Measurements from ENCODE around the gene ADAMTS17.

Gene ADAMTS17

DNA sequence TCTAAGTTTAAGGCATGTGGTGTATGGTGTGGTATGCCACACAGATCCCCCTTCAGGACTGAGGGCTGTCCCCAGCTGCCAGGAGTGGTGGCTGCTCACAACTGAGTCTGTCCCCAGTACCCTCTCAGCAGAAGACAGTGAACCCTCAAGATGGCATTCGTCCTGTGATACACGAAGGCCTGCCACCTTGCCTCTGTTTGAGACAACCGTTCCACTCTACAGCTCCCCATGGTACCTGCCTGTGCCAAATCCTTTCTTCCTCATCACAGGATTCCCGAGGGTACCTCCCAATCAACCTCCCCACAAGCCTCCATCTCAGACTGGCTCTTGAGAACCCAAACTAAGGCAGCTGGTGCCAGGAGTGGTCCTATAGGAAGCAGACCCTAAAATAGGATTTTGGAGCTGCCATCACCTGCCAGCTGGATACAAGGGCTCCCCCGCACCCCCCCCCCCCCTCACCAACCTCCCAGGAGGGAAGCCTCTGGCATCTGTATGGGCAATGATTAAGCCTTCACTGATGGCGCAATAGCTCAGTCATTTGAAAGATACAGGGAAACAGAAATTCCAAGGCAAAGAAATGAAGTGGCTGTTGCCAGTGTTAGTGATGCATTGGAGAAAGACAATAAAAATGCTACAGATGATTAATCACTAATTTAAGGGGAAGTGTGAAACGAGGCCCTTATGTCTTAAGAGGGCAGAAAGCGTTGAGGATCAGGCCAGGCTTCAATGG, 378.5 kb downstream of the ADAMTS17 start:
- ATAC-seq: no peak
- no peak for DNase-seq (ENCODE audit: low spot score in 2 of 2)
- Mint-ChIP-seq H3K27ac (no peak overlapping the region), H3K4me3 (no peak overlapping the region), H3K4me1 (peaks cover 2% of the 10 kb centered on the region), H3K9me3 (no peaks in the 10 kb centered on the region), H3K36me3 (no peaks in the 10 kb centered on the region)

DNA sequence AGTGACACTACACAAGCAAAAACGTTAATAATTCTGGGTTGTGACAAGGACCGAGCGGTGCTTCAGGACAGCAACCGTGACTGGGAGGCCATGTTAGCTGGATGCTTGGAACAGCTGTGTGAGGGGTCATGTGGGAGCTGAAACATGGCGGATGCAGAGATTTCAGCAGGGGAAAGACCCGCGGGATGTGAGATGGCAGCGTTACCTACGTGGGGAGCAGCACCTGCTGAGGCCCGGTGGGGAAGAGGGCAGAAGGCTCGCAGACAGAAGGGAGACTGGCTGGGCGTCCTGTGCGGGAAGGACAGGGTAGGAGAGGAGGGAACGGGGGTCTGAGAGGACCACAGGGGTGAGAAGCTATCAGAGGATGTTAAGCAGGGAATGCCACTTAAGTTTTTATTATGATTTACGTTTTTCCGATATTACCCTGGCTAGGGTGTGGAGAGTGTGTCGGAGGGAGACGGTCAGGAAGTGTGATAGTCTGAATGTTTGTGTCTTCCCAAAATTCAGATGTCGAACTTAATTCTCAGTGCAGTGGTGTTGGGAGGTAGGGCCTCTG, 379.7 kb downstream of the ADAMTS17 start:
- Mint-ChIP-seq H3K9me3 (no peaks in the 10 kb centered on the region), H3K36me3 (no peaks in the 10 kb centered on the region), H3K27ac (no peak overlapping the region), H3K4me3 (no peak overlapping the region), H3K4me1 (peaks cover 4% of the 10 kb centered on the region)
- DNase-seq (ENCODE audit: low spot score in 2 of 2): no peak
- no peak for ATAC-seq

DNA sequence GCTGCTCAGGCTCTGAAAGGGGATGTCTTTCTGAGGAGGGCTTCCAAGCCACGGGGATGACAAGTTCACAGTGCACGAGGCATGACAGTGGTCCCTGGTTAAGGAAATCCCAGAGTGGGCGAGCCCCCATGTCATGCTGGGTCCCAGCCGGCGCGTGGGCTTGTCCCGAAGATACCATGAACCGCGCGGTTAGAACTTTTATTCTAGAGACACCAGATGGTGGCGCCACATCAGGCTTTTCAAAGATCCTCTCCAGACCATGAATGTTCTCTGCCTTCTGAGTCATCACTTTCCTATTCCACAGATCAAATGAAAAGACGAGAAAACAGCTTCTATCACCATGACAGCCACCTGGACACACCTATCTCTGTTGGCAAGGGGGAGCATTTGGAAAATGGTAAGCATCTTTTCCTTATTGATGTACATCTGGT, 380.7 kb downstream of the ADAMTS17 start:
- Mint-ChIP-seq H3K9me3 (no peaks in the 10 kb centered on the region), H3K4me1 (peaks cover 4% of the 10 kb centered on the region), H3K4me3 (no peak overlapping the region), H3K27ac (no peak overlapping the region), H3K36me3 (no peaks in the 10 kb centered on the region)
- DNase-seq (ENCODE audit: low spot score in 2 of 2) (no peak), ATAC-seq (no peak)

DNA sequence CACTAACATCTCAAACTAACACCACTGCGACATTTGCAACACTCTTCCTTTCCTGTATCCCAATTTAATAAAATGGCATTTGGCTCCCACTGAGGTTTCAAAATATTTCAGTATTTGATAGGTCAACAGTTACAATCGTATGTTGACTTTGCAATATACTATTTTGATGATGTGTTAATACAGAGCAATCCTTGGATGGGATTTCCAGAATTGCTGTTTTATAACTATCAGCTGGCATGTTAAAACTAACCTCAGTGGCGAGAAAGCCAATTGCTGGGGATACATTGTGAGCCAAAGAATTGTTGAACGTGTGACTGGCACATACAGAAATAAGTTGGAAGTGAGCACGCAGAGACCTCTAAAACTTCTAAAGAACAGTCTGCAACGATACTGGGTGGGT, 382.4 kb downstream of the ADAMTS17 start:
- DNase-seq (ENCODE audit: low spot score in 2 of 2): no peak
- Mint-ChIP-seq H3K27ac (no peak overlapping the region), H3K9me3 (no peaks in the 10 kb centered on the region), H3K36me3 (no peaks in the 10 kb centered on the region), H3K4me3 (no peak overlapping the region), H3K4me1 (peaks cover 4% of the 10 kb centered on the region)
- no peak for ATAC-seq

DNA sequence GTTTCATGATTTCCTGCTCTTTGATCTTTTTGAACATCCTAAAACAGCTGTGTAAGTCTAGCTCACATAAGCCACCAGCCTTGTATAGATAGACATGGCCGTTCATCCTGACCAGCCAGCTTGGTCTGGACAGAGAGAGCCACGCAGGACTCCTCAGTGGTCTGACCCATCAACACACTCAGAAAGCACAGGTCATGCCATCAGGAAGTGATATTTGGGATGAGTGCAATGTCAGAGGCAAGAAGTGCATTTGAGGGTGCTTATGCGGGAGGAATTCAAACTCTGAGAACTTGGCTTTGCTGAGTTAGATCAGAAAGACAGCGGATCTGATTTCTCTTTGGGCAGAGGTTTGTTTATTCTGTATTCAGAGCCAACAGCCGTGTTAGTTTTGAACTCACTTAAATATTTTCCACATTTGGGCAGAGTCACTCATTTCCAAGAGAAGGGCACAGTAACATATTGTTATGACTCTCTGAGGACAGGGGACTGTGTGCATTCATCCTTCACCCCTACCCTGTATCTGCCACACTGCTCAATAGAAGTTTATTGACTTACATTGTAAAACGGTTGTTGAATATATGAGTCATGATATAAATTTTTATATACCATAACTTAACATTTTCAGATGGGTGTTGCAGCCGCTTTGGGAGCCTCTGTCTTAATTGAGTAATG, 383.2 kb downstream of the ADAMTS17 start:
- peak overlapping the region; percentile 11 for H3K27ac Mint-ChIP-seq
- DNase-seq (ENCODE audit: low spot score in 2 of 2): no peak
- no peaks in the 10 kb centered on the region for H3K9me3 Mint-ChIP-seq

DNA sequence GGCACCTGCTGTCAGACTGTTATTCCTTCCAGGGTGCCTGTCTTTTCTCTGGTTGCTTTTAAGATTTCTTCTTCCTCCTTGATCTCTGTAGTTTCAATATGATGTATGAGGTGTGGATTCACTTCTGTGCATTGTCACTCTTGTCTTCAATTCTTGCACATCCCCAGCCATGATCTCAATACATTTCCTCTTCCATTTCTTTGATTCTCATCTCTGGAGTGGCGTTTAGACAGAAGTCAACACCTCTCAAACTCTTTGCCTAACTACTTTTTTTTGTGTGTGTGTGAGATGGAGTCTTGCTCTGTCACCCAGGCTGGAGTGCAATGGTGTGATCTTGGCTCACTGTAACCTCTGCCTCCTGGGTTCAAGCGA, 384.1 kb downstream of the ADAMTS17 start:
- H3K36me3 Mint-ChIP-seq: no peaks in the 10 kb centered on the region
- DNase-seq (ENCODE audit: low spot score in 2 of 2): no peak
- ATAC-seq: no peak
- no peak overlapping the region for H3K4me3 Mint-ChIP-seq
- peaks cover 4% of the 10 kb centered on the region for H3K4me1 Mint-ChIP-seq
- H3K9me3 Mint-ChIP-seq: no peaks in the 10 kb centered on the region
- H3K27ac Mint-ChIP-seq: no peak overlapping the region

More for the DNA sequence above, 383.2 kb downstream of the ADAMTS17 start:
- H3K4me1 Mint-ChIP-seq: peaks cover 4% of the 10 kb centered on the region
- no peaks in the 10 kb centered on the region for H3K36me3 Mint-ChIP-seq
- H3K4me3 Mint-ChIP-seq: no peak overlapping the region
- no peak for ATAC-seq

DNA sequence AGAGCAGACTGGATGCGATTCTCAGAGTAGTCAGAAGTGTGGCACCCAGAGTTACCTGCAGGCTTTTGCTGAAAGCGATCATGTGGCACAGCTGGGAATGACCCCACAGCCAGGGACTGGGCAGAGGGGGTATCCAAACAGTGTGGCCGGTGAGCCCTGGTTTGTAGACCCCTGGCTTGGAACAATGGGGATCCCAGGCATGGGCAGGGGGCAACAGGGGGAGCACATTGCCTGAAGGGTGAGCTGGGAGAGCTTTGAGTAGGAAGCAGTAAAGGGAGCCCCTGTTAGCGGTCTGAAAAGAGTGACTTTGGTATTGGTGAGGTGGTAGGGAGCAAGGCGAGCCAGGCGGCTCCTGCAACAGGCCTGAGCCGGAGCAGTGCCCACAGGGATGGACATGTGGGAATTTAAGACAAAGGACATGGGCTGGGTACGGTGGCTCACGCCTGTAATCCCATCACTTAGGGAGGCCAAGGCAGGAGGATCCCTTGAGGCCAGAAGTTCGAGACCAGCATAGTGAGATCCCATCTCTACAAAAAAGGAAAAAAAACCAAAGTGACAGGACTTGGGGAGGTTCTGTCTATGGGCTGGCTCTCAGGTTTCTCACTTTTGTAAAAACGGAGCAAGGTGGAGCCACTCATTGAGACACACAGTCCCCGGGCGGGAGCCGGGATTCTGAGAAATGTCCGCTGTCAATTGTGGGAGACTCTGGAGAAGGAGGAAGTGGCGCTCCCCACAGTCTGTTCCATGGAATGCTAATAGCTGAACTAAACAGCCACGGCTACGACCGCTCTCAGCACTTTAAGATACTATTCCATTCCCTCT, 384.7 kb downstream of the ADAMTS17 start:
- peaks cover 4% of the 10 kb centered on the region for H3K4me1 Mint-ChIP-seq
- DNase-seq (ENCODE audit: low spot score in 2 of 2) (no peak), ATAC-seq (no peak)
- no peak overlapping the region for H3K27ac Mint-ChIP-seq
- H3K4me3 Mint-ChIP-seq: no peak overlapping the region
- H3K9me3 Mint-ChIP-seq: no peaks in the 10 kb centered on the region
- no peaks in the 10 kb centered on the region for H3K36me3 Mint-ChIP-seq

DNA sequence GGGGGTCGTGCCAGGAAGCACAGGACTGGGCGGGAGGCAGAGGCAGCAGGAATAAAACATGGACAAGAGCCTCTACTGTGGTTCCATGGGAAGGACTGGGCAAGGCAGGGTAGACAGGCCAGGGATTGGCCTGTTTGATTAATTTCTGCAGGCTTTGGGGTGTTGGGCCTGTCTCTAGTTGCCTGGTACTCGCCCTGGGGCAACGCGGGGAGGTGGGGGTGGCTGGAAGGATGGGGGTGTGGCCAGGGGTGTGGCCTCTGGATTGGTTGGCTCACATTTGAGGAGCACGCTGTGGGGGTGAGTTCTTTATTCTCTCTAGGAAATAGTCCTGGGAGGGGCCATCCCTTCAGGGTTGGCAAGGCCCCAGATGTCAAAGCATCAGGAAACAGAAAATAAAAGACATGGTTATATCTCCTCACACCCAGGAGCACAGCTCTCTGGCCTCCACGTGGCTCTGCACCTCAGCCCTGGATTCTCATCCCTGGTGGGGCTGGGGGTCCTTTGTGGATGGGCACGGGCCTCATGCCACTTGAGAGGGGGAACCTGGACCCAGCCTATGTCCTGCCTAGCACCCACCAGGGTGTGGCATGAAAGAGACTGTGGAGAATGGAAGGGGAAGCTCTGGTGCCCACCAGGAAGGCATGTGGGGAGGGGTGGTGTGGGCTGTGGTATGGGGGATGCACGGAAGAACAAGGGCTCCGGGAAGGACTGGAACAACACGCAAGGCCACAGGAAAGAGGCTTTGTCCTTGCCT, 385.6 kb downstream of the ADAMTS17 start:
- DNase-seq (ENCODE audit: low spot score in 2 of 2) (peak in 1 of 2 donors; percentile 15), ATAC-seq (no peak)
- no peak overlapping the region for H3K27ac Mint-ChIP-seq
- no peak overlapping the region for H3K4me3 Mint-ChIP-seq
- H3K36me3 Mint-ChIP-seq: no peaks in the 10 kb centered on the region
- H3K4me1 Mint-ChIP-seq: peaks cover 4% of the 10 kb centered on the region
- H3K9me3 Mint-ChIP-seq: no peaks in the 10 kb centered on the region

DNA sequence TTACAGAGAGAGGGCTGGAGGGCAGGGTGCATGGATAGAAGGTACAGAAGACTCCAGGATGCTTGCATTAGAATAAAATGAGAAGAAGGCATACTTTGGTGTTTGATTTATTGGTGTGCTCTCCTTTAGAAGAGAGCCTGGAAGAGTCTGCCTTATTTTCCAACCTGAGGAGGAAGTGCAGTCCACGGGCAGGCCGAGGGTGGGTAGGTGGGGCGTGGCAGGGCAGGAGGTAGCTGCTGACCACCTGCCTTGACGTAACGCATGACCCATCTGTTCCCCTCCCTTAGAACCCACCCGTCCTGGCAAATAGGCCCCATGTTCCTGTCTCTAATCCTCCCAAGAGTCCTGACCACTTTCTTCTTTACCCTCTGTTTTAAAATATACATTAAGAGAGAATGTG, 386.2 kb downstream of the ADAMTS17 start:
- H3K4me1 Mint-ChIP-seq: peaks cover 4% of the 10 kb centered on the region
- no peaks in the 10 kb centered on the region for H3K36me3 Mint-ChIP-seq
- no peak overlapping the region for H3K27ac Mint-ChIP-seq
- no peak overlapping the region for H3K4me3 Mint-ChIP-seq
- no peak for DNase-seq (ENCODE audit: low spot score in 2 of 2)
- ATAC-seq: no peak
- no peaks in the 10 kb centered on the region for H3K9me3 Mint-ChIP-seq

DNA sequence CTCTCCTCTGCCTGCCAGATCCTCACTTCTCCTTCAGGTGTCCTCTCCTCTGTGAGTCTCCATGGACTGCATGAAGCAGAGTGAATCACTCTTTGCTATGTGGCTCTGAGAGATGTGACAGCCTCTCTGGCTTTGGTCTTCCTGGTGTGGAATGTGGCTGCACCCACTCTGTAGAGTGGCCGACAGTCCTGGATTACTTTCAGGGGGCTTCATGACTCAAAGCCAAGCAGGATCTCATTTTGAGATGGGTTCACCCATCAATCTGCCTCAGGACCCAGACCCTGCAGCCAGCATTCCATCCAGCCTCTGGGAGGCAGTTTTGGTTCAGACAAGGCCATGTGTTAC, 386.6 kb downstream of the ADAMTS17 start:
- no peaks in the 10 kb centered on the region for H3K36me3 Mint-ChIP-seq
- DNase-seq (ENCODE audit: low spot score in 2 of 2): no peak
- H3K9me3 Mint-ChIP-seq: peaks cover 2% of the 10 kb centered on the region
- no peak overlapping the region for H3K27ac Mint-ChIP-seq
- H3K4me3 Mint-ChIP-seq: no peak overlapping the region
- peaks cover 4% of the 10 kb centered on the region for H3K4me1 Mint-ChIP-seq
- ATAC-seq: no peak

DNA sequence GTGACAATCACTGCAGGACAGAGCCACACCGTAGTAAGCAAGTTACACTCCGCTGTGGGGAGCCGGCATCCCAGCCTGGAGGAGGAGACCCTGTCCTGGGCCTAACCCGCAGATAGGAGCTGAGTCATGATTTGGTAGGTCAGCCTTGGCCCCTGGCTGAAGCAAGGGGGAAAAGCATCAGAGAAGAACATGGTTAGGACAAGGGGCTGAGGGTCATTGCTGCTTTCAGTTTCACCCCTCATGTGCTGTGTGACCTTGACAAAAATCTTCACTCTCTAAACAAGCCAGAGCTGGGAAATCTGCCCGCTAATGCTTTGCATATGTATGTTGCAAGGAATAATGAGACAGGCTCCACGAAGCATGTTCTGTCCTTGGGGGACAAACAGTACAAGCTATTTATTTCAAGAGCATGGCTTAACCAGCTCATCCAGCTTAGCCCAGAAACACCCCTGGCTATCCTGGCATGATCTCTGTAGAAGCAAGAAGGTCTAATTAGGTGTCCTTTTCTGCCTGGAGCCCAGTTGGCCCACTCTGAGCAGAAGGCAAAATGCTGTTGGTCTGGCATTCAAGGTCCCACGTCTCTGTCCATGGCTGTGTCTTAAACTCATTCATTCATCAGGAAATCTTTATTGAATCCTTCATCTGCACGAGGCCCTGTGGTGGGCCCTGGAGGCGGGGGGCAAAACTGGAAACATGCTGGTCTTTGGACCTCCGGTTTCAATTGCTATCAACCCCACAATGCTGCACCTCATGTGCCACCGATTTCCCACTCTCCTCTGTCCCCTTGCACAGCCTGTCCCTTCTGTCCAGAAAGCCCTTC, 387.2 kb downstream of the ADAMTS17 start:
- Mint-ChIP-seq H3K4me1 (peaks cover 4% of the 10 kb centered on the region), H3K27ac (no peak overlapping the region), H3K9me3 (peaks cover 5% of the 10 kb centered on the region), H3K4me3 (no peak overlapping the region), H3K36me3 (no peaks in the 10 kb centered on the region)
- ATAC-seq (no peak), DNase-seq (ENCODE audit: low spot score in 2 of 2) (peak in 1 of 2 donors; percentile 44)

DNA sequence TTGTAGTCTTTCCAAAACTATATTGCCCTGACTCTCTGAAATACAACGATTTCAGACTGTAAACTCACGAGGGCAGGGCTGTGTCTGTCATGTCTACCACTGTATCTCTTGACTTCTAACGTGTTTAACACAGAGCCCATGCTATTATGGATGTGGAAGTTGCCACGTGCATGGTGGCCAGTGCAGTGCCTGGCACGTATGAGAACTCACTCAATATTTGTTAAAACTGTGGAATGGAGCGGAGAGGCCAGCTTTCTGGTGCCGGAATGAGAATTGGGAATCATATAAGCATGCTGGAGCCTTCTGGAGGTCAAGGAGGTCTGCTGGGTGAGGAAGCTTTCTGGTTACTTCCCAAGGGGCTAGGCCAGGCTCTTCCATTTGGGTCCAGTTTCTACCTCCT, 387.9 kb downstream of the ADAMTS17 start:
- peaks cover 5% of the 10 kb centered on the region for H3K9me3 Mint-ChIP-seq
- H3K36me3 Mint-ChIP-seq: no peaks in the 10 kb centered on the region
- no peak overlapping the region for H3K27ac Mint-ChIP-seq
- DNase-seq (ENCODE audit: low spot score in 2 of 2) (peak in 1 of 2 donors; percentile 37), ATAC-seq (no peak)
- peaks cover 4% of the 10 kb centered on the region for H3K4me1 Mint-ChIP-seq
- no peak overlapping the region for H3K4me3 Mint-ChIP-seq

DNA sequence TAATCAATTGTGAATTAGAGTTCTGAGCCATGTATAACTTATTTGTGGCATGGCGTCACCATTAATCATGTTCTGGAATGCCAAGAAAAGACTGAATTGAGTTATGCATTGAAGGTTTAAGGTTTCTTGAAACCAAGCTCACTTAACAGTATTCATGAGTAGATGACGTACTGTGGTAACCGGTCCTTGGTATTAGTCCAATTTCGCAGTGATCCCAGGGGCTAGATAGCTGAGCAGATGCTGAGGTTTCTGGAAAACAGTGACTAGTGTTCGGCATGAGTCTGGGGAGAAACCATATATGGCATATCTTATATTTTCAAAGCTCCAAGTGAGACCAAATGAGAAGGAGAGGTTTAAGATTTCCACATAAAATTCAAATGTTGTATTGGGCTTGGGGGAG, 390.3 kb downstream of the ADAMTS17 start:
- Mint-ChIP-seq H3K4me1 (no peaks in the 10 kb centered on the region), H3K36me3 (no peaks in the 10 kb centered on the region), H3K4me3 (no peak overlapping the region), H3K9me3 (peaks cover 7% of the 10 kb centered on the region), H3K27ac (no peak overlapping the region)
- ATAC-seq (no peak), DNase-seq (ENCODE audit: low spot score in 2 of 2) (no peak)

DNA sequence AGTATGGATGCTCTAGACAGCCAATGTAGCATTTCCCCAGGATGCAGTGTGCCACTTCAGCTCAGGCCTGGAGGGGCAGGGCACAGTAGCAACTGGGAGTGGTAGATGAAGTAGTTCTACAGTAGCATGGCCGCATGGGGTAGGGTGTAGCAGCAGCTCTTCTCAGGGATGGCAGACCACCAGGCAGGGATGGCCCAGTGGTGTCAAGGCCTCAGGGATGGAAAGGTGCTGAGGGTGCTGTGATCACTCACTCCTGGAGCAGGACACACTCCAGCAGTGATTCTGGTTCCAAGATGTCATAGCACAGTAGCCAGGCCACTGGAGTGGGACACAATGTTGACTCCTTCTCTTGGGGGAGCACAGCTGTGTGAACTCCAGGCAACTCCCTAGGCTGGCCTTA, 397.6 kb downstream of the ADAMTS17 start:
- no peak overlapping the region for H3K27ac Mint-ChIP-seq
- no peak for ATAC-seq
- H3K4me1 Mint-ChIP-seq: no peaks in the 10 kb centered on the region
- DNase-seq (ENCODE audit: low spot score in 2 of 2): no peak
- no peaks in the 10 kb centered on the region for H3K36me3 Mint-ChIP-seq
- H3K9me3 Mint-ChIP-seq: peaks cover 21% of the 10 kb centered on the region
- no peak overlapping the region for H3K4me3 Mint-ChIP-seq

All from stimulated activated effector memory CD8-positive, alpha-beta T cell treated with anti-CD3 and anti-CD28 coated beads, Interleukin-12 subunit alpha, Interleukin-12 subunit beta, amount 100 ng/mL, for 72 hours (primary cell).